Cortex of kidney (tissue), 1 donor: ENCODE data around the gene PURA.

Source experiments
- DNase-seq: peaks from one replicate; lab custom pipeline; 2025; lab: John Stamatoyannopoulos, UW

The PURA gene

DNA sequence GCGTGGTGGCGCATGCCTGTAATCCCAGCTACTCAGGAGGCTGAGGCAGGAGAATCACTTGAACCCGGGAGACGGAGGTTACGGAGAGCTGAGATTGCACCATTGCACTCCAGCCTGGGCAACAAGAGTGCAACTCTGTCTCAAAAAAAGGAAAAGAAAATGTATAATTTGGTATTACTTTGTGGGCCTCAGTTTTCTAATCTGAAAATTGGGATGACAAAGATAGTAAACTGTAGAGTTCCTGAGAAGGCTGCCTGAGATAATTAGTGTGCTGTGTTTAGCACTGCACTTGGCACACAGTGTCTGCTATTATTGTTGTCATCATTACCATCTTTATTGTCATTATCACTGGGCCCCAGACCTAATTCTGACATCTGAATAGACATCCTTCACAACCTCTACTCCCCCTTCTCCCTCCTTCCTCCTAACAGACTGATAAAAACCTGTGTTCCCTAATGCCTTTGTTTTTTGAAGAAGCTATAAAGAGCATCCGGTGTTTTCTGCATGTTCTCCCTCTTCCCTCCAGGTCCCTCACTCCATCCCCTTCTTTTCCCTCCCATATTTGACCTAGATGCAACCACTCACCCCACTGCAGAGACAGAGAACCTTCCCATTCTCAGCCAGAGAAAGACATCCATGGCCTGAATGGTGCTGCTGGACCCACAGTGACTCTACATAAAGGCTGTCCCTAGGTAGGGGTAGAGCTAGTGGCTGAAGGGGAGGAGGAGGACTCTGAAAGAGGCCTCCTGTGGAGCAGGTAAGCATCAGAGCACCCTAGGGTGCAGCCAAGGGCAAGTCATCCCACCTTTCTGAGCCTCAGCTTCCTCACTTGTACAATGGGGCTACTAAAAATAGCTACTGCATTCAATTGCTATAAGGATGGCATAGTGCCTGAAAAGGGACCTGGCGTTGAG lies 45.4 kb downstream of the PURA start:
- no peak for DNase-seq

DNA sequence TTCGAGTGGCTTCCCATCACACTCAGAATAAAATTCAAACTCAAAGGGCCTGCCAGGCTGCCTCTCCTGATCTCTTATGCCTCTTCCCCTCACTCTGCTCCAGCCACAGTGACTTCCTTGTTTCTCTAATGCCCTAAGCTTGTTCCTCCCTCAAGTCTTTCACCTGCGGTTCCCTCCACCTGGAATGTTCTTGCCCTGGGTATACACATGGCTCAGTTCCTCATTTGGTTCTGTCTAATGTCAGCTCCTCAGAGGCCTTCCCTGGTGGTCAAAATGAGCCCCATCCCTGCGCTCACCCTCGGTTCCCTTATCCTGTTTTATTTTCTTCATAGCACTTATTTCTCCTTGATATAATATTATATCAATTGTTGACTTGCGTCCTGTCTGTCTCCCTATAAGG lies 48.4 kb downstream of the PURA start:
- DNase-seq: no peak

DNA sequence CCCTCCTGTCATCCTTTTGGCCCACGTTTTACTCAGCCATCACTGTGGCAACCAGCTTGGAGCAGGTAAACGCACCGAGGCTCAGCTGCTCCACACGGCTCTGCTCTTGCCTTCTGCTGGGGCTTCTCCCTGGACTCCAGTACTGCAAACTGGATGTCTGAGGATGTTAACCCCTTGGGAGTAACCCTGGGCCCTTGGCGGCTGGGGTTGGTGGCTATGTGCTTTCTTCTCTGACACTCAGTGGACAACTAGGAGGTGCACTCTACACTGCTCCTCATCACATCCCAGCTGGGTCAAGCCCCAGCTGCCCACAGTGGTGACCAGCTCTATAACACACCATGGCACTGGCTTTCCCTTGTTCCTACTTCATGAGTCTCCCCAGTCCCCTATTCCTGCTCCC lies 48.9 kb downstream of the PURA start:
- DNase-seq: no peak

DNA sequence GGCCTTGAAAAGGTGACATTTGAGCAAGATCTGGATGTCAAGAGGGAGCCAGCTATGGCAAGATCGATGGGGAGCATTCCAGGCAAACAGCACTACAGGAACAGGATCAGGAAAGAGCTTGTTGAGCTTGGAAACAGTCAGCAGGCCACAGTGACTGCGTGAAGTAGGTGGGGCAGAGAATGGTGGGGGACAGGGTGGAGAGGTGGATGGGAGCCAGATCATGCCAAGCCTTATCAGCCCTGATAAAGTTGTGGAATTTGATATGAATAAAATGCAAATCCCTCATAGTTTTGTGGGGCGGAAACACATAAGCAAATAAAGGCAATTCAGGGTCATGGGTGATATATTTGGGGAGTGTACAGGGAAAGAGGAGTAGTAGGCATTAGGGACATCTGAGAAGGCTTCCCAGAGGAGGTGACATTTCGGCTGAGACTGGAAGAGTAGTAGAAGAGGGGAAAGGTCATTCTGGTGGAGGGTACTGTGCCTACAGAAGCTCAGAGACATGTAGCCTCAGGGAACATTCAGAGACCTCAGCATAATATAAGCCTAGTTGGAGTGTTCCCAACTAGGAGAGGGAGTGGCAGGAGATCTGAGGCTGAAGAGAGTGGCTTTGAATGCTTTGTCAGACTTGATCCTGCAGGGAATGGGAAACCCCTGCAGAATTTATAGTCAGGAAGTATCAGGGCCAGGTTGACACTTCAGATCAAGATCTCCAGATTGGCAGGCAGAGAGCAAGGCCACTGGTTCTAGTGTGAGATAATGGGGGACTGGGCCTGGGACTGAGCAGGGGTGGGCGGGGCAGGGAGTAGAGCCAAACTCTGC lies 51.4 kb downstream of the PURA start:
- DNase-seq: no peak

DNA sequence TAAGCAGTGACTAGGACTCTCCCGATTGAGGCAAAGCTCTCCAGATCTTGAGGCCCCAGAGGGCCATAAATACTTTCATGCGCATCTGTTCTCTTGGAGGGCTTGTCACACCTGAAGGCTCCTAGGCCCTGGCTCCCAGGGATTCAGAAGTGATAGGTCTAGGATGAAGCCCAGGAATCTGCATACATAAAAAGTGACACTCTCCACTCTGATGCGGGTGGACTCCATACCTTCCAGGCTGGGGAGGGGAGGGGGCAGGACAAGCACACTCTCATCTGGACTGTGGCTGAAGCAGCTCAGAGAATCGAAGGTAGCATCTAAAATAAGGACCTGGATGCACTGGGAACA lies 52.0 kb downstream of the PURA start:
- DNase-seq: no peak

DNA sequence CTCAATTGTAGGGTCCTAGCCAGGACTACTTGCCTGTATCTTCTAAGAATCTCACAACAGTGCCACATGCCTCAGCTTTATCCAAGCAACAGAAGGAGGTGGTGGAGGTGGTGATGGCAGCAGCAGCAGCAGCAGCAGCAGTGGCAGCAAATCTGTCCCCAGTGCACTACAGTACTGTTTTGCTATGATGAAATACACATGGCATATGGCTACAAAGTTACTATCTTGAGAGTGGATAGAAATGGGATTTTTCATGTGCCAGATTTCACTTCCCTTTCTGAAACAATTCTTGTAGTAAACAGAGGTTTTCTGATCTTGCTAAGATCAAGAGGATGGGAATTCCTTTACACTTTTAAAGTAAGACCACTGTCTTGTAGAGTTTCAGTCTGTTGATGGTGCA lies 53.0 kb downstream of the PURA start:
- no peak for DNase-seq

DNA sequence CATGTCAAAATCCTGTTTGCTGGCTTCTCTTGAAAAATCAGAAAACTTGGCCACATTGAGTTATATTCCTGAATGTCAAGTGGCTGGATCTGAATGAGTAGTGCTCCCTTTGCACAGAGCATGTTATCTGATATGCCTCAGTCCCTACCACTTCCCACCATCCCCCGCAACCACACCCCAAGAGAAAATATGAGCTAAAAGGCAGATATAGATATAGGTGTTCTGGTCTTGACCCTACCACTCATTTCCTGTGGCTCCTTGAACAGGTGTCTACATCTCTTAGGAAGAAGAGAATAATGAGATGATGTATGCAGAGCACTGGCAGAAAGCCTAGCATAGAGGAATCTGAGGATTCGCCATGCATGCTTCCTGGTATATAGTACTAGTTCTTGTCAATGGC lies 54.5 kb downstream of the PURA start:
- no peak for DNase-seq

DNA sequence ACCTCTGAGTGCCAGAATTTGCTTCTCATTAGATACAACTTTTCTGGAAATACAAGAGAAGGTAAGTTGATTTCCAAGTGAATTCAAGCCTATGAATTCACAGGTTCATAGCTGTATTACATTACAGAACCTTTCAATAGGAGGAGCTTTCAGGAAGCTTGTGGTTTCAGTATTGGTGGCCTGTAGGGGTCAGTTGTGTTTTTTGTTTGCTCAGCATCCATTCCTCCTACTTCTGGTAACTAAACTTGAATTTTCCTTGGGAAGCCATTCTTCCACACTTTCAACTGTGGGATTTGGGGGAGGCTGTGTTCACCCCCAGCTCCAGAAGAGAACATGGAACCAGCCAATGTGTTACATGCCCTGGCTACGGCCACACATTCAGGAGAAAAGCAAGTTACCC lies 55.5 kb downstream of the PURA start:
- DNase-seq: no peak

DNA sequence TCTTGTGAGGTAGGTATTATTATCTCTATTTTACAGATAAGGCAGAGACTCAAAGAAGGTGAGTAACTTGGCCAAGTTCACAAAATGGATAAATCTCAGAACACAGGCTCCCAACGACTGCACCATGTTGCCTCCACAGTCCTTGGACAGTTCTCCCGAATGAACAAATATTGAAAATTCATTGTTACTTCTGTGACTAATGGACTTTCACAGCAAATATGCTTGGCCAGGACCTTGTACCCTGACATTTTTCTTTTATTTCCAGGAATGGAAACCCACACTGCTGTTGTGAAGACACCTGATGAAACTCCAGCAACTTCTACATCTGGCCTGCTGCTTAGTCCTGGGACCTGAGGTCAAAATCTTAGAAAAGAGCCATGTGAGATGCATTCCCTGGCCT lies 58.6 kb downstream of the PURA start:
- no peak for DNase-seq

DNA sequence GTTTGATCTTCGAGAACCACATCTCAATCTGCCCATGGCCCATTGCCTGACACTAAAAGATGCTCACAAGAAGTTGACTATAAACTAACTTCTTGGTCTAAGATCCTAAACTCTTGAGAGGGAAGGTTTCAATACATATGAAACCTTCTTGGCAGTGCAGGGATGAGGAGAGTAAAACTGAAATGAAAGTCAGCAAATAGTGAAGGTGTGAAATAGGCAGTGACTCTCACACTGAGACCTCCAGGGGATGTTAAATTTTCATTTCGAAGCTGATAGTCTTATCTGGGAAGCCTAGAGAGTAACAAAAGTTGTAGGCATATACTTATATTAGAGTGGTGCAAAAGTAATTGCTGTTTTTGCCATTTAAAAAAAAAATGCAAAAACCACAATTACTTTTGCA lies 60.1 kb downstream of the PURA start:
- DNase-seq: no peak

DNA sequence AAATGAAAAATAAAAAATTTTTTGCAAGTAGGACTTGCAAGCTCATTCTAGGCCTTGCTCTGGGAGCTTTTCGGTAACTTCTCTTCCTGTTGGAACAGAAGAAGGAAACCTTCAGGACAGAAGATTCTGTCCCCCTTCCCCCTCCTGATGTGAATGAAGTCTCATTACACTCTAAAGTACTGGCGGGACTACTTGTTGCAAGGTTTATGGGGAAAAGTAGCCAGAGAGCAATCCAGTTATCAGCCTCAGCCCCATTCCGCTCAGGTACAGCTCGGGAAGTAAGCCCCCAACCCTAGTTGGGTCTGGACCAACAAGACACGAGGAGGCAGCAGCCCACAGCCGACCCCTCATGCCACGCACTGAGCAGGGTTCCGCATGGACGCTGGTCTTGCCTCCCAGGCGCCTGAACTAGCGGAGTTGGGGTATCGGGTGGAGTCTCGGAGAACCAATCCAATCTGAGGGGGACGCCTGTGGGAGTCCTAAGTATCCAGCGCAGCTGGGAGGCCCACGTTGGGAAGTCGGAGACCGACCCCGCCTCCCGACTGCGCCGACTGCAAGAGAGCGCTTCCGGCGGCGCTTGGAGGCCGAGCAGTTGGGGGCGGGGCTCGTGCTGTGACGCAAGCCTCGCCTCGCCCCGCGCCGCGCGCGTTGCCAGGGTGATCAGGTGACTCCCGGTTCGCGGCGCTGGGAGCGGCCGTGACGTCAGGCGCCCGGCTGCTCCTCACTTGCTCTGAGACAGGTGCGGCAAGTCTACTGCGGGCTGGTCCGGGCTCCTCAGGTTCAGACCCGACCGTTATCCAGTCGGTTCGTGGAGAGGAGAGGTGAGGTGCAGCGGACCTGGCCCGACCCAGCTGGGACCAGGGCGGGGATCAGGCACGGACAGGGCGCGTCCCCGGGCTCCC lies 60.8 kb downstream of the PURA start, which contains the start of gene CYSTM1:
TSS of gene CYSTM1 (plus strand) at position 724 of the 902 bp plus-strand sequence. CDS start 19,278 bp downstream, outside the sequence.
- DNase-seq: peak; percentile 79
